ENCODE measurements around the gene SLC6A6. TPM values are rescaled to one million over a fixed set of nuclear protein-coding genes. Genes with fewer than 3 reads are reported as not detected.

SLC6A6 gene
- total and polyA plus RNA-seq, 8 donors: 3.0 to 36.7 (median 19.7) TPM

DNA sequence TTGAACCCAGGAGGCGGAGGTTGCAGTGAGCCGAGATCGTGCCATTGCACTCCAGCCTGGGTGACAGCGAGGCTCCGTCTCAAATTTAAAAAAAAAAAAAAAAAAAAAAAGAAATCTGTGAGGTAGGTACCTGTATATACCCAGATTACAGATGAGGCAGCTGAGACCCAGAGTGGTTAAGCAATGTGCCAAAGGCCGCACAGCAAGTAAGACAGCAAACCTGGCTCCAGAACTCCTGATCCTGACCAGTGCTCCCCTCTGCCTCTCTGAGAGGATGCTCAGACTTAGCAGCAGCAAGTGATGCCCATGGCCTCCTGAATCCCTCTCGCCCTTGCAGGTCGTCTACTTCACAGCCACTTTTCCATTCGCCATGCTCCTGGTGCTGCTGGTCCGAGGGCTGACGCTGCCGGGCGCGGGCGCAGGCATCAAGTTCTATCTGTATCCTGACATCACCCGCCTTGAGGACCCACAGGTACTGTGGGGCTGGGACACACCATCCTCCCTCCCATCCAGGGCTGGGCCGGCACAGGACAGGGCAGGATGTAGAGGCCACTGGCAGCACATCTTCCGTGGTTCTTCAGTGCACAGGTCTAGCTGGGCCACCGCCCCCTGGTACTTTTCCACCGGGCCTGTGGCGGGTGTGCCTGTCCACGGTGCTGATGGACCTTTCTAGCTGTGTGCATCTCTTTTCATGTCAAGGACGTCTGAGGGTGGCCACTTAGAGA, 63.9 kb downstream of the SLC6A6 start:
- H3K36me3 ChIP-seq: peaks cover 36 to 94% (median 82%) of the 10 kb centered on the region in 4 donors
- TF ChIP-seq POLR2A (IDR thresholded peaks at IDR 0.05) (no peak), EP300 (IDR thresholded peaks at IDR 0.05) (no peak), POLR2AphosphoS5 (IDR thresholded peaks at IDR 0.05) (no peak)
- TF ChIP-seq, protein P1, sequence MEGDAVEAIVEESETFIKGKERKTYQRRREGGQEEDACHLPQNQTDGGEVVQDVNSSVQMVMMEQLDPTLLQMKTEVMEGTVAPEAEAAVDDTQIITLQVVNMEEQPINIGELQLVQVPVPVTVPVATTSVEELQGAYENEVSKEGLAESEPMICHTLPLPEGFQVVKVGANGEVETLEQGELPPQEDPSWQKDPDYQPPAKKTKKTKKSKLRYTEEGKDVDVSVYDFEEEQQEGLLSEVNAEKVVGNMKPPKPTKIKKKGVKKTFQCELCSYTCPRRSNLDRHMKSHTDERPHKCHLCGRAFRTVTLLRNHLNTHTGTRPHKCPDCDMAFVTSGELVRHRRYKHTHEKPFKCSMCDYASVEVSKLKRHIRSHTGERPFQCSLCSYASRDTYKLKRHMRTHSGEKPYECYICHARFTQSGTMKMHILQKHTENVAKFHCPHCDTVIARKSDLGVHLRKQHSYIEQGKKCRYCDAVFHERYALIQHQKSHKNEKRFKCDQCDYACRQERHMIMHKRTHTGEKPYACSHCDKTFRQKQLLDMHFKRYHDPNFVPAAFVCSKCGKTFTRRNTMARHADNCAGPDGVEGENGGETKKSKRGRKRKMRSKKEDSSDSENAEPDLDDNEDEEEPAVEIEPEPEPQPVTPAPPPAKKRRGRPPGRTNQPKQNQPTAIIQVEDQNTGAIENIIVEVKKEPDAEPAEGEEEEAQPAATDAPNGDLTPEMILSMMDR (IDR thresholded peaks at IDR 0.05): no peak
- no peak overlapping the region for H3K4me3 ChIP-seq
- H3K9me3 ChIP-seq: no peaks in the 10 kb centered on the region
- intact Hi-C loops (cut with DNase I; ENCODE audit: low total_unique reads): loop anchor here (5.0 kb wide), 2 partner anchors 204 to 264 kb away; no protein-coding TSS in a partner anchor
- 90 to 97% (median 95%) methylated on average over 23 of the region's 23 CpGs for WGBS, 5 donors
- DNase-seq: no peak
- no peak overlapping the region for H3K27ac ChIP-seq
- H3K4me1 ChIP-seq: peaks cover 4 to 10% (median 6%) of the 10 kb centered on the region in 4 donors
- no peaks in the 10 kb centered on the region for H3K27me3 ChIP-seq

DNA sequence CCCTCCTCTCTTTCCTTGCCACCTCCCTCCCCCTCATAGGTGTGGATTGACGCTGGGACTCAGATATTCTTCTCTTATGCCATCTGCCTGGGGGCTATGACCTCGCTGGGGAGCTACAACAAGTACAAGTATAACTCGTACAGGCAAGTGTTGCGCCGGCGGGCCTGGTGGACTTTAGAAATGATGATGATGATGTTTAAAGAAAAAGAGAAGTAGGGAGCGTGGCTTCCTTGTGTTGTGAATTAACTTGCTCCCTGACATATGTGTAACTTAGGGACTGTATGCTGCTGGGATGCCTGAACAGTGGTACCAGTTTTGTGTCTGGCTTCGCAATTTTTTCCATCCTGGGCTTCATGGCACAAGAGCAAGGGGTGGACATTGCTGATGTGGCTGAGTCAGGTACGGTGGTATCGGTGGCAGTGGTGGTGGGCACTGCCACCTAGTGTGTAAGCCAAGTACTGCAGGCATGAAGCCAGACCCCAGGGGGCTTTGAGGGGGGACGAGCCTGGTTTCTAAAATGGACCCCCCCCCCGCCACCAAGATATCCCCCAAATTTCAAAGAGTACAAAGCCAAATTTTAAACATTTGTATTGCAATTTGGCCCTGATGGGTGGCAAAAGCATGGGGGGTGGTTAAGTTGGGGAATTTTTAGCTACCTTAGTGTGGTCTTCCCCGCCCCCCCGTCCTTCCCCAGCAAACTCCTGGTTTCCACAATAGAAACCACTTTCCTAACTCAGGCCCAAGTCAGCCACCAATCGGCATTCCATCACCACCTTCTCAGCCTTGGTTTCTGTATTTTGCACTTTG, 65.6 kb downstream of the SLC6A6 start:
- Histone ChIP-seq H3K27ac (no peak overlapping the region), H3K4me1 (peaks cover 0 to 8% (median under 1%) of the 10 kb centered on the region in 4 donors), H3K27me3 (no peaks in the 10 kb centered on the region), H3K4me3 (no peak overlapping the region), H3K9me3 (no peaks in the 10 kb centered on the region), H3K36me3 (peaks cover 36 to 94% (median 87%) of the 10 kb centered on the region in 4 donors)
- DNase-seq: peak; percentile 35 to 78
- intact Hi-C loops (cut with DNase I; ENCODE audit: low total_unique reads): loop anchor here (5.0 kb wide), 2 partner anchors 206 to 266 kb away; no protein-coding TSS in a partner anchor
- WGBS, 5 donors: 63 to 69% (median 67%) methylated on average over 15 of the region's 15 CpGs
- TF ChIP-seq, protein P1 (IDR thresholded peaks at IDR 0.05): peak in 5 of 7 experiments; percentile 62 to 90 (median 81)
- TF ChIP-seq EP300 (IDR thresholded peaks at IDR 0.05) (no peak), POLR2AphosphoS5 (IDR thresholded peaks at IDR 0.05) (peak in 1 of 3 donors; percentile 22)

DNA sequence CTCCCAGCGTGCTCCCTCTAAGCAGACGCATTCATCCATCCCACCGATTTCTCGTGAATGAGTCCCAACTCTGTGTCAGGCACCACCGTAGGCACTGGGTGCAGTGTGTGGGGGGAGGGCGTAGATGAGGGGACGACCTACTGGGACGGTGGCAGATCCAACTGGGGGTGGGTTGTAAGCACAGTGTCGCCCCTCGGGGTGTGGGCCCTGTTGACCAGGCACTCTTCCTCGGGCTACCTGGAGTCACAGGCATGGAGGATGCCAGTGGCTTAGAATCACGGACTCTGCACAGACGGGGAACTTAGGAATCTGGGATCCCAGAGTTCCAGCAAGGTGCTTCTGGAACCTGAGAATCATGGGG, 66.2 kb downstream of the SLC6A6 start:
- Histone ChIP-seq H3K4me3 (no peak overlapping the region), H3K9me3 (no peaks in the 10 kb centered on the region), H3K27me3 (no peaks in the 10 kb centered on the region), H3K4me1 (peaks cover under 1 to 13% (median 4%) of the 10 kb centered on the region in 4 donors), H3K27ac (no peak overlapping the region), H3K36me3 (peaks cover 31 to 94% (median 87%) of the 10 kb centered on the region in 4 donors)
- TF ChIP-seq EP300 (IDR thresholded peaks at IDR 0.05) (no peak), POLR2A (IDR thresholded peaks at IDR 0.05) (no peak), POLR2AphosphoS5 (IDR thresholded peaks at IDR 0.05) (no peak)
- TF ChIP-seq, protein P1 (IDR thresholded peaks at IDR 0.05): no peak
- WGBS, 5 donors: 92 to 94% (median 93%) methylated on average over 8 to 13 of the region's 13 CpGs
- intact Hi-C loops (cut with DNase I; ENCODE audit: low total_unique reads): loop anchor here (5.0 kb wide), 2 partner anchors 206 to 266 kb away; no protein-coding TSS in a partner anchor
- DNase-seq: no peak

DNA sequence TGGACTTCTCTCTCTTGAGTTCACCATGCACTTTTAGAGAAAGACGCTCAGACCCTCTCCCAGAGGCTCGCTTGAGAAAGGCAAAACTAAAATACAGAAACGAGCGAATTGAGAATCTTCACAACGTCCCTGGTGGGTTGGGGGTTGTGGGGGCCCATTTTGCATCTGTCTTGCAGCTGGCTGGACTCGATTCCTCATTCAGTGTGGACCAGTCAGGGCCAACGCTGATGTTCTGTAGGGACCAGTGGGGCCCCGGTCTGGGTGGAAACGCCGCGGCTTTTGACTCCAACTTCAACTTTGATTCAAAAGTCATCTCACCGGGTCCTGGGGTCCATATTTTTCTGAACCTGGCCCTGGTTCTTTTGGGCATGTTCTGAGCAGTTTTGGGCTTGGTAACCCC, 68.1 kb downstream of the SLC6A6 start:
- Histone ChIP-seq H3K4me3 (no peak overlapping the region), H3K4me1 (peaks cover 3 to 20% (median 4%) of the 10 kb centered on the region in 4 donors), H3K27ac (no peak overlapping the region), H3K27me3 (no peaks in the 10 kb centered on the region), H3K9me3 (no peaks in the 10 kb centered on the region), H3K36me3 (peaks cover 23 to 94% (median 83%) of the 10 kb centered on the region in 4 donors)
- no peak for DNase-seq
- intact Hi-C loops (cut with DNase I; ENCODE audit: low total_unique reads): no loop called here
- WGBS, 5 donors: 75 to 94% (median 91%) methylated on average over 12 of the region's 12 CpGs
- no peak for TF ChIP-seq POLR2AphosphoS5 (IDR thresholded peaks at IDR 0.05)
- TF ChIP-seq EP300 (IDR thresholded peaks at IDR 0.05): no peak
- TF ChIP-seq POLR2A (IDR thresholded peaks at IDR 0.05): no peak
- TF ChIP-seq, protein P1 (IDR thresholded peaks at IDR 0.05): no peak

All from stomach (tissue), 9 donors.